Chondrocyte (in vitro differentiated cells): ENCODE measurements around the gene LYPLAL1. TPM values are rescaled to one million over a fixed set of nuclear protein-coding genes. Genes with fewer than 3 reads are reported as not detected.

Experiments
- DNase-seq: peaks from one replicate; pipeline ENCODE4 v3.0.0; 2021; ENCODE audit warnings: mixed read lengths, low spot score
- H3K27ac Mint-ChIP-seq: one replicate; pipeline ENCODE4 v1.8.0; 2021; ENCODE audit warnings: mild to moderate bottlenecking, moderate library complexity, mixed read lengths; ENCODE audit not compliant: unreplicated experiment
- H3K27me3 Mint-ChIP-seq: 2 replicates; pipeline ENCODE4 v1.8.0; 2021; ENCODE audit warnings: low read depth, mixed read lengths
- H3K36me3 Mint-ChIP-seq: 2 replicates; pipeline ENCODE4 v1.8.0; 2021; ENCODE audit warnings: low read depth, mixed read lengths
- H3K4me1 Mint-ChIP-seq: 2 replicates; pipeline ENCODE4 v1.8.0; 2021; ENCODE audit warnings: low read depth, mild to moderate bottlenecking, mixed read lengths
- H3K4me3 Mint-ChIP-seq: one replicate; pipeline ENCODE4 v1.8.0; 2021; ENCODE audit warnings: mild to moderate bottlenecking, moderate library complexity, mixed read lengths; ENCODE audit not compliant: unreplicated experiment
- H3K9me3 Mint-ChIP-seq: 2 replicates; pipeline ENCODE4 v1.8.0; 2021; ENCODE audit warnings: low read depth, mixed read lengths
- long read RNA-seq: library from polyadenylated mRNA; stranded (forward); transcript quantifications from one replicate; pipeline ENCODE4 v2.0.0, GENCODE V29; 2021
- total RNA-seq: library from RNA; stranded (reverse); gene quantifications from 3 replicates; pipeline ENCODE4 v1.2.1, GENCODE V29; 2021
- TF ChIP-seq, protein P1 (sequence below): fragments of 200-600 bp; sonication (generic); IDR thresholded peaks from 2 replicates; pipeline ENCODE4 v1.5.0; 2021; ENCODE audit warnings: antibody characterized with exemption, mild to moderate bottlenecking, moderate library complexity

LYPLAL1 gene
- total RNA-seq, result 16.6 to 21.0 TPM (median 17.9 TPM) in 3 replicates
- long read RNA-seq, transcript LYPLAL1-201 (5 exons, 1,819 nt), result major isoform, 5 of 16 reads
- long read RNA-seq, partial matches to known transcripts, result 0 of 16 reads
- long read RNA-seq, other reads (novel, unspliced or antisense), result 0 of 16 reads

GRCh38 chr1:219173758-219174459 is at the start of gene LYPLAL1:
TSS of gene LYPLAL1 (plus strand) at chr1:219173878. CDS start at chr1:219173891, 13 bp downstream.
- TF ChIP-seq, protein P1, sequence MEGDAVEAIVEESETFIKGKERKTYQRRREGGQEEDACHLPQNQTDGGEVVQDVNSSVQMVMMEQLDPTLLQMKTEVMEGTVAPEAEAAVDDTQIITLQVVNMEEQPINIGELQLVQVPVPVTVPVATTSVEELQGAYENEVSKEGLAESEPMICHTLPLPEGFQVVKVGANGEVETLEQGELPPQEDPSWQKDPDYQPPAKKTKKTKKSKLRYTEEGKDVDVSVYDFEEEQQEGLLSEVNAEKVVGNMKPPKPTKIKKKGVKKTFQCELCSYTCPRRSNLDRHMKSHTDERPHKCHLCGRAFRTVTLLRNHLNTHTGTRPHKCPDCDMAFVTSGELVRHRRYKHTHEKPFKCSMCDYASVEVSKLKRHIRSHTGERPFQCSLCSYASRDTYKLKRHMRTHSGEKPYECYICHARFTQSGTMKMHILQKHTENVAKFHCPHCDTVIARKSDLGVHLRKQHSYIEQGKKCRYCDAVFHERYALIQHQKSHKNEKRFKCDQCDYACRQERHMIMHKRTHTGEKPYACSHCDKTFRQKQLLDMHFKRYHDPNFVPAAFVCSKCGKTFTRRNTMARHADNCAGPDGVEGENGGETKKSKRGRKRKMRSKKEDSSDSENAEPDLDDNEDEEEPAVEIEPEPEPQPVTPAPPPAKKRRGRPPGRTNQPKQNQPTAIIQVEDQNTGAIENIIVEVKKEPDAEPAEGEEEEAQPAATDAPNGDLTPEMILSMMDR, result peak; percentile 57
- Mint-ChIP-seq H3K27ac (peak within 1 kb of the TSS; percentile 97), H3K27me3 (no peaks in the 10 kb centered on the region), H3K4me3 (peak within 1 kb of the TSS; percentile 93), H3K9me3 (no peaks in the 10 kb centered on the region), H3K36me3 (no peaks in the 10 kb centered on the region), H3K4me1 (peaks cover 37% of the 10 kb centered on the region)
- peak; percentile 95 for DNase-seq

DNA sequence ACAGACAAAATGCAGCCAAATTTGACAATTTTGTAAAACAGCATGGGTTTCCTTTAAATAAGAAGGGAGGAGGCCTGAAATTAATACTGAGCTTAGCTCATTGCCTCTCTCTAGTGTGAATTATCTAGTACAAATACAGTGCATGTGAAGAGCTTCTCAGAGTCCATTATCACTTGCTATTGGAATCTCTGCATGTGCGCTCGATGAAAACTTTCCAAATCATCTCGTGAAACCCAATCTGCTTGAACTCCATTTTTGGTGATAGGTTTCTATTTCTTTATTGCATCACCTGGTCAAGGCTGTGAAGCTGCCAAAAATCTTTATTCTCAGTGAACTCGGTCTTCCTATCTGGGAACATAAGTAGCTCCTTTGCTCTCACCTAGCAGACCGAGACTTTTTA is 49.5 kb upstream of the LYPLAL1 start:
- no peaks in the 10 kb centered on the region for H3K9me3 Mint-ChIP-seq
- H3K27me3 Mint-ChIP-seq, result no peaks in the 10 kb centered on the region
- peaks cover 19% of the 10 kb centered on the region for H3K4me1 Mint-ChIP-seq
- no peak overlapping the region for H3K27ac Mint-ChIP-seq
- no peak for DNase-seq
- TF ChIP-seq, protein P1, result no peak
- H3K36me3 Mint-ChIP-seq, result no peaks in the 10 kb centered on the region
- H3K4me3 Mint-ChIP-seq, result no peak overlapping the region

- H3K9me3 Mint-ChIP-seq, result no peaks in the 10 kb centered on the region
- TF ChIP-seq, protein P1, result no peak
- no peak overlapping the region for H3K4me3 Mint-ChIP-seq
- H3K36me3 Mint-ChIP-seq, result no peaks in the 10 kb centered on the region
- DNase-seq, result no peak
- H3K4me1 Mint-ChIP-seq, result peaks cover 18% of the 10 kb centered on the region
- H3K27ac Mint-ChIP-seq, result no peak overlapping the region
- no peaks in the 10 kb centered on the region for H3K27me3 Mint-ChIP-seq
Measured at GRCh38 chr1:219125342-219125741, 48.3 kb upstream of the LYPLAL1 start.

GRCh38 chr1:219126377-219126776 is 47.3 kb upstream of the LYPLAL1 start:
- Mint-ChIP-seq H3K4me1 (peaks cover 8% of the 10 kb centered on the region), H3K4me3 (no peak overlapping the region), H3K36me3 (no peaks in the 10 kb centered on the region), H3K27ac (no peak overlapping the region), H3K27me3 (no peaks in the 10 kb centered on the region), H3K9me3 (no peaks in the 10 kb centered on the region)
- TF ChIP-seq, protein P1, result no peak
- no peak for DNase-seq

DNA sequence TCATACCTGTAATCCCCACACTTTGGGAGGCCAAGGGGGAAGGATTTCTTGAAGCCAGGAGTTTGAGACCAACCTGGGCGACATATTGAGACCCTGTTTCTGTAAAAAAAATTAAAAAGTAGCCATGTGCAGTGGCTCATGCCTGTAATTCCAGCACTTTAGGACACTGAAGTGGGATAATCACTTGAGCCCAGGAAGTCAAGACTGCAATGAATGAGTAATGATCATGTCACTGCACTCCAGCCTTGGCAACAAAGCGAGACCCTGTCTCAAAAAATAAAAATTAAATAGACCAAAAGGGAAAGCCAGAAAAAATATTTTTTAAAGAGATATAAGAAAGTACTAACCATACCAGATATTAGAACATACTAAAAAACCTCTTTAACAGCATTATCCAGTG is 44.7 kb upstream of the LYPLAL1 start:
- Mint-ChIP-seq H3K27me3 (no peaks in the 10 kb centered on the region), H3K9me3 (peaks cover 2% of the 10 kb centered on the region)
- no peak for DNase-seq

More for the DNA sequence above, 44.7 kb upstream of the LYPLAL1 start:
- Mint-ChIP-seq H3K27ac (no peak overlapping the region), H3K4me3 (no peak overlapping the region), H3K36me3 (peaks cover 2% of the 10 kb centered on the region), H3K4me1 (no peaks in the 10 kb centered on the region)
- TF ChIP-seq, protein P1, result no peak
